OCI-LY1 (cell line): ENCODE results near the gene SERINC5.

Experiments used
- CTCF ChIP-seq: fragments of 200-600 bp; sonication (generic), shearing (Covaris generic); IDR thresholded peaks from 2 replicates; pipeline ENCODE4 v1.5.1; 2017; ENCODE audit warnings: mild to moderate bottlenecking, antibody characterized with exemption, low read length, moderate library complexity, mixed read lengths
- EZH2 ChIP-seq: fragments of 200-600 bp; sonication (generic), shearing (Covaris generic); IDR thresholded peaks from 2 replicates; pipeline ENCODE4 v1.8.0; 2017; ENCODE audit warnings: borderline replicate concordance, mixed run types, mild to moderate bottlenecking, antibody characterized with exemption, low read length, moderate library complexity, mixed read lengths

GRCh38 chr5:80291761-80292160 is 35.9 kb upstream of the SERINC5 start:
- TF ChIP-seq CTCF, result no peak
- TF ChIP-seq EZH2, result no peak
